ENCODE results near the gene RAPSN. TPM values are rescaled to one million over a fixed set of nuclear protein-coding genes. Genes with fewer than 3 reads are reported as not detected.

RAPSN gene
- total and polyA plus RNA-seq, 2 donors (not counting 3 experiments of a cell fraction or from before 2014, with no cell fraction given) = 0.18 to 1.6 TPM

GRCh38 chr11:47409440-47410369 lies 39.2 kb downstream of the RAPSN start:
- TF ChIP-seq POLR2A (IDR thresholded peaks at IDR 0.05; ENCODE audit: low read depth, low read length) (no peak), JUN (IDR thresholded peaks at IDR 0.05; ENCODE audit: borderline replicate concordance, insufficient read depth, insufficient read length, low read depth) (no peak), FOS (IDR thresholded peaks at IDR 0.05; ENCODE audit: borderline replicate concordance, insufficient read depth, low read length) (no peak), POLR2AphosphoS5 (IDR thresholded peaks at IDR 0.05; ENCODE audit: insufficient read depth, low read depth, low read length) (no peak), EZH2 (IDR thresholded peaks at IDR 0.05; ENCODE audit: borderline replicate concordance, low read depth, low read length, severe bottlenecking) (no peak), GATA2 (IDR thresholded peaks at IDR 0.05; ENCODE audit: insufficient read depth, insufficient read length, low read depth, low read length) (no peak), MYC (IDR thresholded peaks at IDR 0.05; ENCODE audit: low read depth, low read length) (no peak)
- TF ChIP-seq, protein P1, sequence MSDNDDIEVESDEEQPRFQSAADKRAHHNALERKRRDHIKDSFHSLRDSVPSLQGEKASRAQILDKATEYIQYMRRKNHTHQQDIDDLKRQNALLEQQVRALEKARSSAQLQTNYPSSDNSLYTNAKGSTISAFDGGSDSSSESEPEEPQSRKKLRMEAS (IDR thresholded peaks at IDR 0.05; ENCODE audit: insufficient read depth, insufficient read length) = no peak
- TF ChIP-seq, protein P2, sequence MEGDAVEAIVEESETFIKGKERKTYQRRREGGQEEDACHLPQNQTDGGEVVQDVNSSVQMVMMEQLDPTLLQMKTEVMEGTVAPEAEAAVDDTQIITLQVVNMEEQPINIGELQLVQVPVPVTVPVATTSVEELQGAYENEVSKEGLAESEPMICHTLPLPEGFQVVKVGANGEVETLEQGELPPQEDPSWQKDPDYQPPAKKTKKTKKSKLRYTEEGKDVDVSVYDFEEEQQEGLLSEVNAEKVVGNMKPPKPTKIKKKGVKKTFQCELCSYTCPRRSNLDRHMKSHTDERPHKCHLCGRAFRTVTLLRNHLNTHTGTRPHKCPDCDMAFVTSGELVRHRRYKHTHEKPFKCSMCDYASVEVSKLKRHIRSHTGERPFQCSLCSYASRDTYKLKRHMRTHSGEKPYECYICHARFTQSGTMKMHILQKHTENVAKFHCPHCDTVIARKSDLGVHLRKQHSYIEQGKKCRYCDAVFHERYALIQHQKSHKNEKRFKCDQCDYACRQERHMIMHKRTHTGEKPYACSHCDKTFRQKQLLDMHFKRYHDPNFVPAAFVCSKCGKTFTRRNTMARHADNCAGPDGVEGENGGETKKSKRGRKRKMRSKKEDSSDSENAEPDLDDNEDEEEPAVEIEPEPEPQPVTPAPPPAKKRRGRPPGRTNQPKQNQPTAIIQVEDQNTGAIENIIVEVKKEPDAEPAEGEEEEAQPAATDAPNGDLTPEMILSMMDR (IDR thresholded peaks at IDR 0.05; ENCODE audit: extremely low read depth in 1 of 2, insufficient read depth in 1 of 2, low read depth in 1 of 2, low read length in 2 of 2) = no peak
- H2AFZ ChIP-seq (ENCODE audit: low read depth, low read length) = no peak overlapping the region
- ChIA-PET CTCF (interaction anchor here (0.9 to 7.4 kb wide), 5 partner anchors 10 to 55 kb away, joined by 3 to 148 read pairs (median 4); no protein-coding TSS in a partner anchor), POLR2A (no interaction called here)
- DNase-seq (ENCODE audit: low read depth, low spot score) (no peak), FAIRE-seq (no peak)
- no peaks in the 10 kb centered on the region for H4K20me1 ChIP-seq (replicated peaks; ENCODE audit: control insufficient read depth, extremely low read depth, insufficient read depth, low read length)
- H3K27ac ChIP-seq (ENCODE audit: insufficient read depth, low read depth, low read length) = peak overlapping the region; percentile 90
- H3K9me1 ChIP-seq (replicated peaks; ENCODE audit: control insufficient read depth, extremely low read depth, insufficient read depth, low read length) = no peaks in the 10 kb centered on the region
- dilution Hi-C loops (cut with MboI; ENCODE audit: extremely low pct_ligation_motif_present, low sequenced_read_pairs) = no loop called here
- peaks cover 5 to 25% of the 10 kb centered on the region in 2 experiments for H3K36me3 ChIP-seq (ENCODE audit: control insufficient read depth in 2 of 2, extremely low read depth in 1 of 2, insufficient read depth in 2 of 2, low read length in 2 of 2)
- peaks cover 29% of the 10 kb centered on the region for H3K4me1 ChIP-seq (ENCODE audit: control insufficient read depth, extremely low read depth, insufficient read depth, low read length)
- peak overlapping the region; percentile 2 to 91 (median 72) for H3K4me3 ChIP-seq (replicated peaks in 1 of 3; ENCODE audit: insufficient read depth in 1 of 3, low read depth in 1 of 3, low read length in 3 of 3)
- intact Hi-C loops (cut with micrococcal nuclease) = loop anchor here (2.0 to 10.0 kb wide), 4 partner anchors 142 to 445 kb away; partner anchors contain the start of gene CELF1
- BruUV-seq (replicated peaks) = no TSS peak
- peaks cover 25% of the 10 kb centered on the region for H3K79me2 ChIP-seq (ENCODE audit: control insufficient read depth, insufficient read depth, low read length)
- peak overlapping the region; percentile 68 for H3K4me2 ChIP-seq (ENCODE audit: insufficient read depth, low read length)
- no peaks in the 10 kb centered on the region for H3K27me3 ChIP-seq (ENCODE audit: control insufficient read depth in 2 of 2, insufficient read depth in 2 of 2, low read length in 2 of 2)
- H3K9ac ChIP-seq (replicated peaks; ENCODE audit: extremely low read depth, insufficient read depth, low read length) = peak overlapping the region; percentile 94
- H3K9me3 ChIP-seq (replicated peaks; ENCODE audit: control insufficient read depth, insufficient read depth, low read length) = no peaks in the 10 kb centered on the region

Measured in endothelial cell of umbilical vein (primary cell).